ENCODE measurements around the gene TAAR5. TPM values are rescaled to one million over a fixed set of nuclear protein-coding genes. Genes with fewer than 3 reads are reported as not detected.

Gene TAAR5
- total and polyA plus RNA-seq, 2 experiments from 2014 or later, result not detected

GRCh38 chr6:132551214-132551613, 38.3 kb downstream of the TAAR5 start:
- Histone ChIP-seq H3K9me3 (ENCODE audit: low read depth) (no peaks in the 10 kb centered on the region), H3K4me1 (ENCODE audit: low read depth) (no peaks in the 10 kb centered on the region), H3K27me3 (no peaks in the 10 kb centered on the region), H3K36me3 (no peaks in the 10 kb centered on the region), H3K27ac (no peak overlapping the region), H3K4me3 (no peak overlapping the region)
- TF ChIP-seq CTCF (IDR thresholded peaks at IDR 0.05; ENCODE audit: low read depth, low read length), result no peak
- DNase-seq (ENCODE audit: low read depth in 1 of 2, low spot score in 1 of 2), result no peak

- no peaks in the 10 kb centered on the region for H3K9me3 ChIP-seq (ENCODE audit: low read depth)
- no peaks in the 10 kb centered on the region for H3K4me1 ChIP-seq (ENCODE audit: low read depth)
- H3K36me3 ChIP-seq, result no peaks in the 10 kb centered on the region
- H3K27me3 ChIP-seq, result no peaks in the 10 kb centered on the region
- no peak for DNase-seq (ENCODE audit: low read depth in 1 of 2, low spot score in 1 of 2)
- TF ChIP-seq CTCF (IDR thresholded peaks at IDR 0.05; ENCODE audit: low read depth, low read length), result no peak
- no peak overlapping the region for H3K4me3 ChIP-seq
- H3K27ac ChIP-seq, result no peak overlapping the region
Observed at GRCh38 chr6:132548746-132549463, 40.6 kb downstream of the TAAR5 start.

GRCh38 chr6:132544826-132545225, 44.7 kb downstream of the TAAR5 start:
- TF ChIP-seq CTCF (IDR thresholded peaks at IDR 0.05; ENCODE audit: low read depth, low read length), result no peak
- no peak overlapping the region for H3K4me3 ChIP-seq
- H3K9me3 ChIP-seq (ENCODE audit: low read depth), result no peaks in the 10 kb centered on the region
- no peaks in the 10 kb centered on the region for H3K4me1 ChIP-seq (ENCODE audit: low read depth)
- no peaks in the 10 kb centered on the region for H3K27me3 ChIP-seq
- DNase-seq (ENCODE audit: low read depth in 1 of 2, low spot score in 1 of 2), result no peak
- H3K27ac ChIP-seq, result no peak overlapping the region
- no peaks in the 10 kb centered on the region for H3K36me3 ChIP-seq

Other genes starting within 250 kb of the TAAR5 start
- gene MOXD1, start 188.3 kb downstream of the TAAR5 start, total RNA-seq, result 19.0 and 30.6 TPM in 2 replicates
- gene MOXD1, start 188.3 kb downstream of the TAAR5 start, polyA plus RNA-seq, result 20.8 and 47.4 TPM in 2 replicates
- 25.3 and 37.2 TPM in 2 replicates for gene STX7, start 76.6 kb downstream of the TAAR5 start, total RNA-seq
- 28.6 and 44.9 TPM in 2 replicates for gene STX7, start 76.6 kb downstream of the TAAR5 start, polyA plus RNA-seq
- gene TAAR9, start 51.5 kb downstream of the TAAR5 start, total RNA-seq, result not detected in 2 replicates
- gene TAAR9, start 51.5 kb downstream of the TAAR5 start, polyA plus RNA-seq, result not detected in 2 replicates
- gene TAAR8, start 37.1 kb downstream of the TAAR5 start, total RNA-seq, result not detected in 2 replicates
- not detected in 2 replicates for gene TAAR8, start 37.1 kb downstream of the TAAR5 start, polyA plus RNA-seq
- not detected in 2 replicates for gene TAAR6, start 19.4 kb downstream of the TAAR5 start, total RNA-seq
- not detected in 2 replicates for gene TAAR6, start 19.4 kb downstream of the TAAR5 start, polyA plus RNA-seq
- gene TAAR2, start 34.5 kb upstream of the TAAR5 start, total RNA-seq, result not detected in 2 replicates
- not detected in 2 replicates for gene TAAR2, start 34.5 kb upstream of the TAAR5 start, polyA plus RNA-seq
- not detected in 2 replicates for gene TAAR1, start 69.4 kb upstream of the TAAR5 start, total RNA-seq
- not detected in 2 replicates for gene TAAR1, start 69.4 kb upstream of the TAAR5 start, polyA plus RNA-seq
- gene VNN1, start 124.3 kb upstream of the TAAR5 start, total RNA-seq, result not detected in 2 replicates
- not detected in 2 replicates for gene VNN1, start 124.3 kb upstream of the TAAR5 start, polyA plus RNA-seq
- gene VNN2, start 168.2 kb upstream of the TAAR5 start, total RNA-seq, result not detected in 2 replicates
- gene VNN2, start 168.2 kb upstream of the TAAR5 start, polyA plus RNA-seq, result not detected in 2 replicates
- 9.3 and 12.6 TPM in 2 replicates for gene SLC18B1, start 208.9 kb upstream of the TAAR5 start, total RNA-seq
- gene SLC18B1, start 208.9 kb upstream of the TAAR5 start, polyA plus RNA-seq, result 18.7 and 24.8 TPM in 2 replicates
- gene RPS12, start 224.8 kb upstream of the TAAR5 start, total RNA-seq, result 579 and 830 TPM in 2 replicates
- 348 and 386 TPM in 2 replicates for gene RPS12, start 224.8 kb upstream of the TAAR5 start, polyA plus RNA-seq

Data from cardiac muscle cell (in vitro differentiated cells and primary cell).